H1 (cell line): ENCODE results near the gene PCDHB13.

Experiments
- BRCA1 ChIP-seq: IDR thresholded peaks from 2 replicates; pipeline ENCODE4 v1.6.1; 2012; ENCODE audit warnings: low read depth, low read length, improper control_type of control experiment
- CHD2 ChIP-seq: IDR thresholded peaks from 2 replicates; pipeline ENCODE4 v1.6.1; 2012; ENCODE audit warnings: low read length, improper control_type of control experiment
- EP300 ChIP-seq, 2 experiments: IDR thresholded peaks; 1 replicate in 1 of 2; 2 replicates in 1 of 2; pipeline ENCODE4 v1.6.1; 2011 to 2012; ENCODE audit warnings: low read depth in 2 of 2, low read length in 2 of 2, mild to moderate bottlenecking in 2 of 2, borderline replicate concordance in 1 of 2, inconsistent platforms in 1 of 2, moderate library complexity in 1 of 2
- FOSL1 ChIP-seq: IDR thresholded peaks from 2 replicates; pipeline ENCODE4 v1.6.1; 2011; ENCODE audit warnings: mild to moderate bottlenecking, low read depth, low read length, moderate library complexity; ENCODE audit not compliant: insufficient read depth
- SP4 ChIP-seq: IDR thresholded peaks from 2 replicates; pipeline ENCODE4 v1.6.1; 2012; ENCODE audit warnings: low read length, inconsistent platforms
- ZNF274 ChIP-seq: IDR thresholded peaks from 2 replicates; pipeline ENCODE4 v1.7.0; 2012; ENCODE audit warnings: low read length, borderline replicate concordance; ENCODE audit errors: extremely low read depth
- TF ChIP-seq, protein P1 (sequence below), 3 experiments: IDR thresholded peaks; 1 replicate in 2 of 3; 2 replicates in 1 of 3; pipeline versions ENCODE4 v1.5.1 to v1.6.1; 2011; ENCODE audit warnings: low read length in 3 of 3, mild to moderate bottlenecking in 3 of 3, inconsistent platforms in 2 of 3, low read depth in 1 of 3, moderate library complexity in 1 of 3; ENCODE audit not compliant: insufficient read depth in 1 of 3; ENCODE audit errors: control extremely low read depth in 1 of 3
- TF ChIP-seq, protein P2 (sequence below): IDR thresholded peaks from 2 replicates; pipeline ENCODE4 v1.6.1; 2011; ENCODE audit warnings: low read depth, mild to moderate bottlenecking, low read length; ENCODE audit not compliant: insufficient read depth

DNA sequence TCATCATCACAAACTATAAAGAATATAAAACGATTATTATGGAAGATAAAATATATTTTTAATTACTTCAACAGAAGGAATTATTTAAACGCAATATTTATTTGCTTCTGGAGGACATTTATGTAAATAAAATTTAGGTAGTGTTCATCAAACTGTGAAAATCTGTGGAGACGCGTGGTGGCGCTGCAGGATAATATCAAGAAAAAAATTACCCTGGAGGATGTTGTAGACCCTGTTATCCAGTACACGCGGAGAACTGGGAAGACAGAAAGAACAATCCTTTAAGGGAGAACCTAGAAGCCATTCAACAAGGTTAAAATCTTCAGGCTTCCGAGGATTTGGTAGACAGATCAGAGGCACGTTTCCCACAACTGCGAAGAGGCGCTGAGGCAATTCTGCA, 5.2 kb upstream of the PCDHB13 start, which contains the start of gene PCDHB12:
- TF ChIP-seq CHD2, result no peak
- no peak for TF ChIP-seq SP4
- TF ChIP-seq EP300 (IDR thresholded peaks at IDR 0.05; ENCODE audit: borderline replicate concordance in 1 of 2, low read depth in 2 of 2, low read length in 2 of 2), result no peak
- TF ChIP-seq, protein P1, sequence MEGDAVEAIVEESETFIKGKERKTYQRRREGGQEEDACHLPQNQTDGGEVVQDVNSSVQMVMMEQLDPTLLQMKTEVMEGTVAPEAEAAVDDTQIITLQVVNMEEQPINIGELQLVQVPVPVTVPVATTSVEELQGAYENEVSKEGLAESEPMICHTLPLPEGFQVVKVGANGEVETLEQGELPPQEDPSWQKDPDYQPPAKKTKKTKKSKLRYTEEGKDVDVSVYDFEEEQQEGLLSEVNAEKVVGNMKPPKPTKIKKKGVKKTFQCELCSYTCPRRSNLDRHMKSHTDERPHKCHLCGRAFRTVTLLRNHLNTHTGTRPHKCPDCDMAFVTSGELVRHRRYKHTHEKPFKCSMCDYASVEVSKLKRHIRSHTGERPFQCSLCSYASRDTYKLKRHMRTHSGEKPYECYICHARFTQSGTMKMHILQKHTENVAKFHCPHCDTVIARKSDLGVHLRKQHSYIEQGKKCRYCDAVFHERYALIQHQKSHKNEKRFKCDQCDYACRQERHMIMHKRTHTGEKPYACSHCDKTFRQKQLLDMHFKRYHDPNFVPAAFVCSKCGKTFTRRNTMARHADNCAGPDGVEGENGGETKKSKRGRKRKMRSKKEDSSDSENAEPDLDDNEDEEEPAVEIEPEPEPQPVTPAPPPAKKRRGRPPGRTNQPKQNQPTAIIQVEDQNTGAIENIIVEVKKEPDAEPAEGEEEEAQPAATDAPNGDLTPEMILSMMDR (IDR thresholded peaks at IDR 0.05; ENCODE audit: control extremely low read depth in 1 of 3, insufficient read depth in 1 of 3, low read depth in 1 of 3, low read length in 3 of 3), result peak in 2 of 3 experiments; percentile 11 to 48; a peak in 3 of 4 replicates
- no peak for TF ChIP-seq BRCA1
- TF ChIP-seq ZNF274, result no peak
- no peak for TF ChIP-seq FOSL1
- TF ChIP-seq, protein P2, sequence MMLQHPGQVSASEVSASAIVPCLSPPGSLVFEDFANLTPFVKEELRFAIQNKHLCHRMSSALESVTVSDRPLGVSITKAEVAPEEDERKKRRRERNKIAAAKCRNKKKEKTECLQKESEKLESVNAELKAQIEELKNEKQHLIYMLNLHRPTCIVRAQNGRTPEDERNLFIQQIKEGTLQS, result no peak
